Body of pancreas (tissue), 4 donors: ENCODE data around the gene NOC2L. TPM values are rescaled to one million over a fixed set of nuclear protein-coding genes. Genes with fewer than 3 reads are reported as not detected.

Experiments
- ATAC-seq: fragments of 150-250 bp; one replicate; pipeline ENCODE4 v1.9.1; 2016
- DNase-seq, 4 donors: peaks; one replicate each; pipeline ENCODE4 v3.0.0-alpha.2; 2019
- H3K27ac ChIP-seq, 4 donors: fragments of 200-600 bp; sonication (generic); 1 replicate in 3 of 4; 2 replicates in 1 of 4; pipeline versions ENCODE4 v1.5.1 to v1.6.1; 2016 to 2019; ENCODE audit warnings: mild to moderate bottlenecking in 1 of 4, mixed read lengths in 1 of 4, moderate library complexity in 1 of 4
- H3K27me3 ChIP-seq, 2 donors: fragments of 200-600 bp; sonication (generic); one replicate each; pipeline ENCODE4 v1.6.0; 2016; ENCODE audit warnings: mild to moderate bottlenecking in 1 of 2
- H3K36me3 ChIP-seq, 2 donors: fragments of 200-600 bp; sonication (generic); replicated peaks in 1 of 2; 2 replicates each; pipeline ENCODE4 v1.5.1; 2016; ENCODE audit warnings: low read depth in 2 of 2; ENCODE audit not compliant: insufficient read depth in 1 of 2
- H3K4me1 ChIP-seq: fragments of 200-600 bp; sonication (generic); one replicate; pipeline ENCODE4 v1.6.0; 2016
- H3K4me3 ChIP-seq, 2 donors: fragments of 200-600 bp; sonication (generic); 1 replicate in 1 of 2; 2 replicates in 1 of 2; pipeline ENCODE4 v1.5.1; 2016 to 2019
- H3K9me3 ChIP-seq, 3 donors: fragments of 200-600 bp; sonication (generic); 1 replicate in 2 of 3; 2 replicates in 1 of 3; pipeline ENCODE4 v1.5.1; 2016
- POLR2A ChIP-seq, 3 donors: fragments of 450-650 bp; IDR thresholded peaks; one replicate each; pipeline ENCODE4 v1.6.1; 2016; ENCODE audit warnings: antibody characterized with exemption in 3 of 3, mild to moderate bottlenecking in 2 of 3
- WGBS, 2 donors: methylation state at CpG; one replicate each; pipeline ENCODE4 v1.1.5; 2017; 5-methylcytosine and 5-hydroxymethylcytosine counted together
- intact Hi-C: fragments of 100-400 bp; cut with DNase I; formaldehyde crosslinking; loops from one replicate; pipeline ENCODE4 v1.15.1; 2023
- total RNA-seq, 2 donors: library from RNA; depleted of rRNA; stranded (reverse); fragments of >200 nt; gene quantifications; one replicate each; pipeline ENCODE4 v1.1.0, GENCODE V29; 2016
- TF ChIP-seq, protein P1 (sequence below), 7 experiments: fragments of 450-650 bp in 4 of 7; fragments of 200-600 bp in 3 of 7; sonication (generic) in 3 of 7; IDR thresholded peaks; one replicate each; pipeline ENCODE4 v1.5.1; 2016 to 2019; ENCODE audit warnings: antibody characterized with exemption in 7 of 7

Gene NOC2L
- total RNA-seq, 2 donors from 2014 or later: 30.6 to 32.3 TPM

DNA sequence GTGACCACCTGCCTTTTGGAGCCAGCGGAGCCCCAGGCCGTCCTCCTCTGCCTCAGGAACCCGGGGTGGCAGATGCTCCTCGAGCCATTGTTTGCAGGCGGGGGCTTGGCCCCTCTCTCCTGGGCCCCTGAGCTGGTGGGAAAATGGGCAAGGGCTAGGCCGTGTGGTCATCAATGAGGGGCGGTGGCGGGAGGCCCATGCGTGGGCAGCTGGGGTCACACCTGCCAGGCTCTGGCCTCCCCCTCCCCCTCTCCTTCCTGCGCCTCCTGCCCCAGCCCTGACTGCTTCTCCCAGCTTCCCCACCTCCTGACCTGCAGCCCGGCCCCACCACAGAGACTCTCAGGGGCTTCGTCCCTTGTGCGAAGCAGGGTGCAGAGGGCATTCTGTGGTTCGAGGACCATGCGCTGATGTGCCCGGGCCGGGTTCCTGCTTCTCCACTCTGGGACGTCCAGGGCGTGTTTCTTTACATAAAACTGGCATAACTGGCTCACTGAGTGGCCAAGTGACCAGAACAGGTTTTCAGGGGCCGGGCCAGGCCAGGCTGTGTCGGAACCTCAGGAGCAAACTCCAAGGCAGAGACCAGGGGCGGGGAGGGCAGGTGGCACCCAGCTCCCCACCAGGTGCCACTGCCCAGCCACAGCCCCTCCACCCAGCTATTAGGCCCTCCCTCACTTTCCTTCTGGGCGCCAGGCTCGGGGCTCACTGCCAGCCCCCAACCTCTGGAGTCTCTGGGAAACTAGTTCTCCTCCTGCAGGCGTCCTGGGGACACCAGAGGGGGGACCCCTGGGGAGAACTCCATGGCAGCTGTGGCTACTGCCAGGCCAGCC lies 26.1 kb downstream of the NOC2L start:
- no peak for TF ChIP-seq POLR2A (IDR thresholded peaks at IDR 0.05)
- TF ChIP-seq, protein P1, sequence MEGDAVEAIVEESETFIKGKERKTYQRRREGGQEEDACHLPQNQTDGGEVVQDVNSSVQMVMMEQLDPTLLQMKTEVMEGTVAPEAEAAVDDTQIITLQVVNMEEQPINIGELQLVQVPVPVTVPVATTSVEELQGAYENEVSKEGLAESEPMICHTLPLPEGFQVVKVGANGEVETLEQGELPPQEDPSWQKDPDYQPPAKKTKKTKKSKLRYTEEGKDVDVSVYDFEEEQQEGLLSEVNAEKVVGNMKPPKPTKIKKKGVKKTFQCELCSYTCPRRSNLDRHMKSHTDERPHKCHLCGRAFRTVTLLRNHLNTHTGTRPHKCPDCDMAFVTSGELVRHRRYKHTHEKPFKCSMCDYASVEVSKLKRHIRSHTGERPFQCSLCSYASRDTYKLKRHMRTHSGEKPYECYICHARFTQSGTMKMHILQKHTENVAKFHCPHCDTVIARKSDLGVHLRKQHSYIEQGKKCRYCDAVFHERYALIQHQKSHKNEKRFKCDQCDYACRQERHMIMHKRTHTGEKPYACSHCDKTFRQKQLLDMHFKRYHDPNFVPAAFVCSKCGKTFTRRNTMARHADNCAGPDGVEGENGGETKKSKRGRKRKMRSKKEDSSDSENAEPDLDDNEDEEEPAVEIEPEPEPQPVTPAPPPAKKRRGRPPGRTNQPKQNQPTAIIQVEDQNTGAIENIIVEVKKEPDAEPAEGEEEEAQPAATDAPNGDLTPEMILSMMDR (IDR thresholded peaks at IDR 0.05): no peak
- peak in 2 of 4 donors; percentile 28 to 51 for DNase-seq
- H3K27me3 ChIP-seq: peaks cover 0 to 29% of the 10 kb centered on the region in 2 donors
- 42 to 50% methylated on average over 13 to 24 of the region's 25 CpGs for WGBS, 2 donors
- no peak overlapping the region for H3K4me3 ChIP-seq
- no peaks in the 10 kb centered on the region for H3K36me3 ChIP-seq
- ATAC-seq: no peak
- H3K4me1 ChIP-seq: peaks cover 12% of the 10 kb centered on the region
- H3K9me3 ChIP-seq: no peaks in the 10 kb centered on the region
- intact Hi-C loops: no loop called here
- H3K27ac ChIP-seq: no peak overlapping the region

DNA sequence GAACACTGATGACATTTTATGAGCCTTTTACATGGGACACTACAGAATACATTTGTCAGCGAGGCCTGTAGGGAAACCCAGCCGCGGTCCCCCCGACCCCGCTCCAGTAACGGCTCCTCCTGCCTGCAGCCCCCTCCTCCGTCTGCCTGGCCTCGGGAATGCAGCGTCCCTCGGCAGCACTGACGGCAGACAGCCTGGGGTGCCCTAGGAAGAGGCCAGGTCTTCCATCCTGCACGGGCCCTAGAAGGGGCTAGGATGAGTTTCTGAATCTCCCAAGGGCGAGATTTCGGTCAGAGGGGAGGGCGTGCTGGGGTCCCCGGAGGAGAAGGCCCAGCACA lies 26.9 kb downstream of the NOC2L start:
- TF ChIP-seq POLR2A (IDR thresholded peaks at IDR 0.05): no peak
- TF ChIP-seq, protein P1 (IDR thresholded peaks at IDR 0.05): no peak
- DNase-seq (no peak), ATAC-seq (no peak)
- no peak overlapping the region for H3K4me3 ChIP-seq
- H3K36me3 ChIP-seq: no peaks in the 10 kb centered on the region
- H3K27me3 ChIP-seq: peaks cover 0 to 31% of the 10 kb centered on the region in 2 donors
- H3K4me1 ChIP-seq: peaks cover 12% of the 10 kb centered on the region
- no peaks in the 10 kb centered on the region for H3K9me3 ChIP-seq
- intact Hi-C loops: no loop called here
- H3K27ac ChIP-seq: no peak overlapping the region
- WGBS, 2 donors: 47 to 65% methylated on average over 14 of the region's 16 CpGs

GRCh38 chr1:931380-932172 lies 27.5 kb downstream of the NOC2L start:
- 48 to 49% methylated on average over 15 of the region's 15 CpGs for WGBS, 2 donors
- Histone ChIP-seq H3K27ac (no peak overlapping the region), H3K4me3 (no peak overlapping the region), H3K27me3 (peaks cover 0 to 31% of the 10 kb centered on the region in 2 donors), H3K36me3 (no peaks in the 10 kb centered on the region), H3K4me1 (peaks cover 12% of the 10 kb centered on the region), H3K9me3 (no peaks in the 10 kb centered on the region)
- ATAC-seq (no peak), DNase-seq (no peak)
- intact Hi-C loops: no loop called here
- no peak for TF ChIP-seq POLR2A (IDR thresholded peaks at IDR 0.05)
- TF ChIP-seq, protein P1 (IDR thresholded peaks at IDR 0.05): no peak

DNA sequence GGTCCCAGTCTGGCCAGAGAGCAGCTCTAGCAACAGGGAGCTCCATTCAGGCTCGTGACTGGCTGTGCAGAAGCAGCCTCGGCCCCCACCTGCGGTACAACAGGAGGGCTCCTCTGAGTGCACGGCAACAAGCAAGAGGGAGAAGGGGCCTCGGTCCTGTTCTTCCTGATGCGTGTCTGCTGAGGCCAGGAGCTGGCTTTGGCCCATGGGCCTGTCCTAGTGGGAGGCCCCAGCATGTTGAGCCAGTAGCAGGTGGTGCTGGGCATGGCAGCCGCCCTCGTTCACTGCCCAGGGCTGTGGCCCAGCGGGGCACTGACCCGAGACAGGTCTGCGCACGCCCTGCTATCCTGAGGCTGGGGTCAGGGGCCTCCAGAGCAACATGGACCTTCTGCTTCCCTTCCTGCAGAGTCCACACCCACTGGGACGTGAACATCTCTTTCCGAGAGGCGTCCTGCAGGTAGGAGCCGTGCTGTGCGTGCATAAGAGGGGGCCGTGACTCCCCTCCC lies 28.4 kb downstream of the NOC2L start:
- ATAC-seq (no peak), DNase-seq (no peak)
- TF ChIP-seq POLR2A (IDR thresholded peaks at IDR 0.05): no peak
- Histone ChIP-seq H3K4me1 (peaks cover 15% of the 10 kb centered on the region), H3K27me3 (peaks cover 0 to 28% of the 10 kb centered on the region in 2 donors), H3K27ac (no peak overlapping the region), H3K9me3 (no peaks in the 10 kb centered on the region), H3K4me3 (no peak overlapping the region), H3K36me3 (no peaks in the 10 kb centered on the region)
- WGBS, 2 donors: 58 to 65% methylated on average over 4 to 16 of the region's 18 CpGs
- intact Hi-C loops: no loop called here
